Naive thymus-derived CD4-positive, alpha-beta T cell (primary cell): ENCODE data around the gene EID2. TPM values are rescaled to one million over a fixed set of nuclear protein-coding genes. Genes with fewer than 3 reads are reported as not detected.

Experiments
- ATAC-seq: fragments of 150-1000 bp; cut with Tn5 transposase; 2 replicates; pipeline ENCODE4 v1.10.0; 2021; ENCODE audit warnings: mild to moderate bottlenecking, moderate library complexity
- CTCF ChIA-PET: fragments of 350-600 bp; sonication (Branson Sonifier 250); formaldehyde crosslinking; loops from one replicate; lab custom pipeline; 2021; ENCODE audit warnings: antibody characterized with exemption; lab: Charles Lee
- POLR2A ChIA-PET: fragments of 350-600 bp; sonication (Branson Sonifier 250); formaldehyde crosslinking; loops from one replicate; lab custom pipeline; 2021; ENCODE audit warnings: antibody characterized with exemption, inconsistent platforms; lab: Charles Lee
- DNase-seq, 9 donors: peaks; one replicate each; pipeline versions ENCODE4 v3.0.0 to v3.0.0-alpha.2; 2020 to 2022; ENCODE audit warnings: mixed read lengths in 1 of 9
- H3K27ac ChIP-seq: one replicate; pipeline ENCODE4 v1.7.0; 2013; ENCODE audit warnings: mild to moderate bottlenecking, low read depth, low read length, moderate library complexity
- H3K27me3 ChIP-seq, 2 donors: one replicate each; pipeline ENCODE4 v1.7.0; 2013; ENCODE audit warnings: low read length in 2 of 2, mild to moderate bottlenecking in 2 of 2, moderate library complexity in 2 of 2; ENCODE audit not compliant: control insufficient read depth in 2 of 2, insufficient read depth in 2 of 2
- H3K36me3 ChIP-seq, 3 experiments: 1 replicate in 2 of 3; 2 replicates in 1 of 3; pipeline ENCODE4 v1.7.0; 2013; ENCODE audit warnings: low read length in 3 of 3, mild to moderate bottlenecking in 3 of 3, moderate library complexity in 1 of 3; ENCODE audit not compliant: insufficient read depth in 3 of 3, control insufficient read depth in 2 of 3
- H3K4me1 ChIP-seq, 2 donors: one replicate each; pipeline ENCODE4 v1.7.0; 2013; ENCODE audit warnings: low read length in 2 of 2, mild to moderate bottlenecking in 2 of 2, moderate library complexity in 1 of 2; ENCODE audit not compliant: control insufficient read depth in 2 of 2, insufficient read depth in 2 of 2
- H3K4me3 ChIP-seq: 2 replicates; pipeline ENCODE4 v1.7.0; 2013; ENCODE audit warnings: mild to moderate bottlenecking, low read length
- H3K9me3 ChIP-seq, 3 experiments: 1 replicate in 2 of 3; 2 replicates in 1 of 3; pipeline ENCODE4 v1.7.0; 2013; ENCODE audit warnings: low read length in 3 of 3; ENCODE audit not compliant: control insufficient read depth in 2 of 3
- H3K27ac Mint-ChIP-seq, 9 donors: one replicate each; pipeline ENCODE4 v1.8.0; 2020 to 2022; ENCODE audit warnings: mixed read lengths in 9 of 9, mild to moderate bottlenecking in 8 of 9, moderate library complexity in 5 of 9, inconsistent platforms in 2 of 9
- H3K27me3 Mint-ChIP-seq, 5 donors: one replicate each; pipeline ENCODE4 v1.8.0; 2021 to 2022; ENCODE audit warnings: mixed read lengths in 5 of 5, mild to moderate bottlenecking in 1 of 5
- H3K36me3 Mint-ChIP-seq, 5 donors: one replicate each; pipeline ENCODE4 v1.8.0; 2020 to 2022; ENCODE audit warnings: mixed read lengths in 5 of 5, mild to moderate bottlenecking in 3 of 5, inconsistent platforms in 1 of 5
- H3K4me1 Mint-ChIP-seq, 7 donors: one replicate each; pipeline ENCODE4 v1.8.0; 2020 to 2022; ENCODE audit warnings: mixed read lengths in 7 of 7, mild to moderate bottlenecking in 3 of 7, inconsistent platforms in 1 of 7
- H3K4me3 Mint-ChIP-seq, 10 donors: one replicate each; pipeline ENCODE4 v1.8.0; 2020 to 2022; ENCODE audit warnings: mild to moderate bottlenecking in 10 of 10, mixed read lengths in 10 of 10, moderate library complexity in 6 of 10, inconsistent platforms in 2 of 10
- H3K9me3 Mint-ChIP-seq, 11 donors: one replicate each; pipeline ENCODE4 v1.8.0; 2020 to 2022; ENCODE audit warnings: mixed read lengths in 11 of 11, mild to moderate bottlenecking in 4 of 11, inconsistent platforms in 1 of 11, moderate library complexity in 1 of 11
- intact Hi-C, 2 donors: fragments of 100-400 bp; cut with micrococcal nuclease; formaldehyde crosslinking; loops; one replicate each; pipeline ENCODE4 v1.15.1; 2023
- polyA plus RNA-seq, 2 donors: library from polyadenylated mRNA; unstranded; fragments of 300-500 nt; fragmentation: Illumina TruSeq; gene quantifications; one replicate each; pipeline ENCODE4 v1.2.3, GENCODE V29; 2021
- total RNA-seq, 6 experiments: library from RNA in 5 of 6; stranded (reverse) in 5 of 6; gene quantifications; 1 replicate in 5 of 6; 2 replicates in 1 of 6; pipeline ENCODE4 v1.2.3 and lab custom pipeline; 2021 to 2026

EID2 gene
- total and polyA plus RNA-seq, 7 experiments from 2014 or later: 12.2 to 43.0 (median 19.7) TPM

GRCh38 chr19:39566064-39566463 lies 26.1 kb upstream of the EID2 start:
- Mint-ChIP-seq H3K4me3 (no peak overlapping the region), H3K27ac (no peak overlapping the region), H3K9me3 (peaks cover 0 to 1% (median 0%) of the 10 kb centered on the region in 11 donors), H3K27me3 (peaks cover 0 to 13% (median 9%) of the 10 kb centered on the region in 5 donors), H3K36me3 (no peaks in the 10 kb centered on the region), H3K4me1 (peaks cover 0 to 5% (median 0%) of the 10 kb centered on the region in 7 donors)
- ChIA-PET POLR2A (interaction anchor here (0.6 kb wide), 1 partner anchor 110 kb away, joined by 3 read pairs; no protein-coding TSS in a partner anchor), CTCF (interaction anchor here (0.6 kb wide), 1 partner anchor 21 kb away, joined by 3 read pairs; no protein-coding TSS in a partner anchor)
- intact Hi-C loops: no loop called here
- Histone ChIP-seq H3K27me3 (no peaks in the 10 kb centered on the region), H3K36me3 (no peaks in the 10 kb centered on the region), H3K27ac (no peak overlapping the region), H3K9me3 (no peaks in the 10 kb centered on the region), H3K4me1 (no peaks in the 10 kb centered on the region), H3K4me3 (no peak overlapping the region)
- DNase-seq (no peak), ATAC-seq (no peak)

- Mint-ChIP-seq H3K27me3 (peaks cover 0 to 2% (median 0%) of the 10 kb centered on the region in 5 donors), H3K27ac (no peak overlapping the region), H3K4me1 (peaks cover 4 to 12% (median 12%) of the 10 kb centered on the region in 7 donors), H3K36me3 (peaks cover 0 to 2% (median 0%) of the 10 kb centered on the region in 5 donors), H3K4me3 (no peak overlapping the region), H3K9me3 (peaks cover 0 to 2% (median 0%) of the 10 kb centered on the region in 11 donors)
- ChIA-PET CTCF (interaction anchor here (0.6 to 1.1 kb wide), 2 partner anchors 12 to 27 kb away, joined by 3 to 5 read pairs; no protein-coding TSS in a partner anchor), POLR2A (no interaction called here)
- Histone ChIP-seq H3K27ac (no peak overlapping the region), H3K4me3 (no peak overlapping the region), H3K9me3 (no peaks in the 10 kb centered on the region), H3K27me3 (no peaks in the 10 kb centered on the region), H3K4me1 (peaks cover 6 to 8% of the 10 kb centered on the region in 2 donors), H3K36me3 (no peaks in the 10 kb centered on the region)
- ATAC-seq: no peak
- intact Hi-C loops: no loop called here
- DNase-seq: no peak
Observed at GRCh38 chr19:39563408-39563807, 23.4 kb upstream of the EID2 start.

GRCh38 chr19:39558624-39559117 lies 18.7 kb upstream of the EID2 start:
- Histone ChIP-seq H3K9me3 (no peaks in the 10 kb centered on the region), H3K36me3 (no peaks in the 10 kb centered on the region), H3K4me1 (peaks cover 10 to 18% of the 10 kb centered on the region in 2 donors), H3K27me3 (no peaks in the 10 kb centered on the region), H3K4me3 (peak overlapping the region; percentile 61), H3K27ac (peak overlapping the region; percentile 64)
- H3K27ac Mint-ChIP-seq: peak overlapping the region; percentile 91 to 98 (median 92)
- H3K9me3 Mint-ChIP-seq: peaks cover 0 to 2% (median 0%) of the 10 kb centered on the region in 11 donors
- peak overlapping the region; percentile 48 to 89 (median 80) for H3K4me3 Mint-ChIP-seq
- intact Hi-C loops: loop anchor here in 1 of 2 donors (2.0 kb wide), 2 partner anchors 68 to 114 kb away; no protein-coding TSS in a partner anchor
- no peaks in the 10 kb centered on the region for H3K27me3 Mint-ChIP-seq
- H3K4me1 Mint-ChIP-seq: peaks cover 11 to 29% (median 26%) of the 10 kb centered on the region in 7 donors
- POLR2A ChIA-PET: interaction anchor here (0.6 to 2.0 kb wide), 2 partner anchors 14 to 210 kb away, joined by 3 to 10 read pairs; no protein-coding TSS in a partner anchor
- ATAC-seq (peak; percentile 73), DNase-seq (peak in 3 of 9 donors; percentile 25 to 41 (median 34))
- CTCF ChIA-PET: interaction anchor here (0.8 to 1.0 kb wide), 2 partner anchors 113 to 115 kb away, joined by 3 read pairs; no protein-coding TSS in a partner anchor
- peaks cover 0 to 2% (median 0%) of the 10 kb centered on the region in 5 donors for H3K36me3 Mint-ChIP-seq

- H3K27ac ChIP-seq: peak overlapping the region; percentile 64
- DNase-seq (peak in 5 of 9 donors; percentile 29 to 52 (median 37)), ATAC-seq (peak; percentile 79)
- intact Hi-C loops: loop anchor here in 1 of 2 donors (2.0 kb wide), 2 partner anchors 69 to 115 kb away; no protein-coding TSS in a partner anchor
- ChIA-PET POLR2A (interaction anchor here (0.6 to 1.0 kb wide), 3 partner anchors 9 to 211 kb away, joined by 3 read pairs; no protein-coding TSS in a partner anchor), CTCF (interaction anchor here (0.8 to 1.0 kb wide), 3 partner anchors 114 to 115 kb away, joined by 3 to 5 read pairs (median 3); no protein-coding TSS in a partner anchor)
- H3K4me3 ChIP-seq: peak overlapping the region; percentile 61
- H3K9me3 ChIP-seq: no peaks in the 10 kb centered on the region
- Mint-ChIP-seq H3K27ac (peak overlapping the region; percentile 91 to 98 (median 92)), H3K27me3 (no peaks in the 10 kb centered on the region), H3K36me3 (peaks cover 0 to 2% (median 0%) of the 10 kb centered on the region in 5 donors), H3K9me3 (peaks cover 0 to 2% (median 0%) of the 10 kb centered on the region in 11 donors), H3K4me3 (peak overlapping the region; percentile 48 to 89 (median 80)), H3K4me1 (peaks cover 15 to 35% (median 28%) of the 10 kb centered on the region in 7 donors)
- H3K27me3 ChIP-seq: no peaks in the 10 kb centered on the region
- H3K4me1 ChIP-seq: peaks cover 10 to 18% of the 10 kb centered on the region in 2 donors
- H3K36me3 ChIP-seq: no peaks in the 10 kb centered on the region
Observed at GRCh38 chr19:39557811-39558623, 18.1 kb upstream of the EID2 start.

GRCh38 chr19:39555883-39556282 lies 15.9 kb upstream of the EID2 start:
- Mint-ChIP-seq H3K27ac (no peak overlapping the region), H3K9me3 (peaks cover 0 to 2% (median 0%) of the 10 kb centered on the region in 11 donors), H3K4me3 (no peak overlapping the region), H3K4me1 (peaks cover 28 to 46% (median 36%) of the 10 kb centered on the region in 7 donors), H3K36me3 (peaks cover 0 to 2% (median 0%) of the 10 kb centered on the region in 5 donors), H3K27me3 (no peaks in the 10 kb centered on the region)
- Histone ChIP-seq H3K27me3 (no peaks in the 10 kb centered on the region), H3K4me1 (peaks cover 10 to 25% of the 10 kb centered on the region in 2 donors), H3K36me3 (no peaks in the 10 kb centered on the region), H3K4me3 (no peak overlapping the region), H3K27ac (no peak overlapping the region), H3K9me3 (no peaks in the 10 kb centered on the region)
- intact Hi-C loops: no loop called here
- CTCF ChIA-PET: no interaction called here
- POLR2A ChIA-PET: interaction anchor here (0.5 kb wide), 1 partner anchor 817 kb away, joined by 3 read pairs; no protein-coding TSS in a partner anchor
- DNase-seq: no peak
- no peak for ATAC-seq

- no peaks in the 10 kb centered on the region for H3K27me3 ChIP-seq
- no peaks in the 10 kb centered on the region for H3K9me3 ChIP-seq
- intact Hi-C loops: no loop called here
- ATAC-seq: no peak
- ChIA-PET CTCF (interaction anchor here (2.2 kb wide), 1 partner anchor 118 kb away, joined by 14 read pairs; no protein-coding TSS in a partner anchor), POLR2A (interaction anchor here (0.9 kb wide), 1 partner anchor 12 kb away, joined by 3 read pairs; no protein-coding TSS in a partner anchor)
- Mint-ChIP-seq H3K27ac (peak overlapping the region in 2 of 9 donors; percentile 33 to 49), H3K9me3 (peaks cover 0 to 2% (median 0%) of the 10 kb centered on the region in 11 donors), H3K27me3 (no peaks in the 10 kb centered on the region), H3K4me3 (no peak overlapping the region), H3K4me1 (peaks cover 28 to 46% (median 36%) of the 10 kb centered on the region in 7 donors), H3K36me3 (peaks cover 0 to 2% (median 0%) of the 10 kb centered on the region in 5 donors)
- no peak overlapping the region for H3K4me3 ChIP-seq
- DNase-seq: no peak
- H3K27ac ChIP-seq: no peak overlapping the region
- peaks cover 10 to 25% of the 10 kb centered on the region in 2 donors for H3K4me1 ChIP-seq
- H3K36me3 ChIP-seq: no peaks in the 10 kb centered on the region
Observed at GRCh38 chr19:39554701-39555311, 14.8 kb upstream of the EID2 start.
